ENCODE data around the gene OR52E4.

DNA sequence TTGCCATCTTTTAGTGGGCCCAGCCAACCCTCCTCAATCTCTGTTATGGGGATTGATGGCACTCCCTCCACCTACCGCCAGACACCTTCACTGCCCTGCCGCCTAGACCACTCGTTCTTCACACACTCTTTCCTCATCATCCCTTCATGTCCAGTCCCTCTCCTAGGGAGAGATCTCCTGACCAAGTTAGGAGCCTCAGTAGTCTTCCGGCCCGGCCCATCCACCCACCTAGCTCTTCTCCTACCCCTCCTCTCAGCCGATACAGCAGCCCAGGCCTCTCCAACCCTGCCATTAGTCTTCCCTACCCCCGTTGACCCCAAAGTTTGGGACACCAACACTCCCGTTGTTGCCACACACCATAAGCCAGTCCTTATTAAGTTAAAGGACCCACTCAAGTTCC, 50.6 kb downstream of the OR52E4 start:
- TF ChIP-seq, protein P1, sequence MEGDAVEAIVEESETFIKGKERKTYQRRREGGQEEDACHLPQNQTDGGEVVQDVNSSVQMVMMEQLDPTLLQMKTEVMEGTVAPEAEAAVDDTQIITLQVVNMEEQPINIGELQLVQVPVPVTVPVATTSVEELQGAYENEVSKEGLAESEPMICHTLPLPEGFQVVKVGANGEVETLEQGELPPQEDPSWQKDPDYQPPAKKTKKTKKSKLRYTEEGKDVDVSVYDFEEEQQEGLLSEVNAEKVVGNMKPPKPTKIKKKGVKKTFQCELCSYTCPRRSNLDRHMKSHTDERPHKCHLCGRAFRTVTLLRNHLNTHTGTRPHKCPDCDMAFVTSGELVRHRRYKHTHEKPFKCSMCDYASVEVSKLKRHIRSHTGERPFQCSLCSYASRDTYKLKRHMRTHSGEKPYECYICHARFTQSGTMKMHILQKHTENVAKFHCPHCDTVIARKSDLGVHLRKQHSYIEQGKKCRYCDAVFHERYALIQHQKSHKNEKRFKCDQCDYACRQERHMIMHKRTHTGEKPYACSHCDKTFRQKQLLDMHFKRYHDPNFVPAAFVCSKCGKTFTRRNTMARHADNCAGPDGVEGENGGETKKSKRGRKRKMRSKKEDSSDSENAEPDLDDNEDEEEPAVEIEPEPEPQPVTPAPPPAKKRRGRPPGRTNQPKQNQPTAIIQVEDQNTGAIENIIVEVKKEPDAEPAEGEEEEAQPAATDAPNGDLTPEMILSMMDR (IDR thresholded peaks at IDR 0.05) = no peak
- TF ChIP-seq EP300 (IDR thresholded peaks at IDR 0.05) (no peak), POLR2A (IDR thresholded peaks at IDR 0.05) (no peak)

Measured in suprapubic skin (tissue), 3 donors.